PFSK-1 (cell line): ENCODE results near the gene TUBA1B. TPM values are rescaled to one million over a fixed set of nuclear protein-coding genes. Genes with fewer than 3 reads are reported as not detected.

ENCODE experiments used
- FOXP2 ChIP-seq: optimal IDR thresholded peaks from 2 replicates; pipeline ENCODE3; 2011; ENCODE audit warnings: borderline replicate concordance, control low read depth, inconsistent platforms; ENCODE audit not compliant: insufficient read depth; ENCODE audit errors: extremely low read length, extremely low read depth
- POLR2AphosphoS5 ChIP-seq: IDR thresholded peaks from 2 replicates; pipeline ENCODE4 v1.6.1; 2012; ENCODE audit warnings: low read depth, mild to moderate bottlenecking, control low read depth, low read length, moderate library complexity
- SIN3A ChIP-seq: IDR thresholded peaks from 2 replicates; pipeline ENCODE4 v1.6.1; 2012; ENCODE audit warnings: mild to moderate bottlenecking, low read length, moderate library complexity, borderline replicate concordance; ENCODE audit not compliant: insufficient read depth
- TAF1 ChIP-seq: IDR thresholded peaks from 2 replicates; pipeline ENCODE4 v1.6.1; 2012; ENCODE audit warnings: low read length, control low read depth, borderline replicate concordance; ENCODE audit not compliant: insufficient read depth
- polyA plus RNA-seq: library from polyadenylated mRNA; unstranded; fragments of >200 nt; gene quantifications from one replicate; pipeline ENCODE4 v1.2.1, GENCODE V29; 2012; ENCODE audit warnings: low read depth, missing spikeins; ENCODE audit not compliant: insufficient read length
- TF ChIP-seq, protein P1 (sequence below), 2 experiments: IDR thresholded peaks; 2 replicates each; pipeline versions ENCODE4 v1.6.1 to v1.8.0; 2011 to 2012; ENCODE audit warnings: low read depth in 2 of 2, low read length in 2 of 2, control low read depth in 1 of 2, inconsistent platforms in 1 of 2, mild to moderate bottlenecking in 1 of 2, moderate library complexity in 1 of 2; ENCODE audit not compliant: insufficient read depth in 1 of 2

The TUBA1B gene
- polyA plus RNA-seq = 995 TPM

DNA sequence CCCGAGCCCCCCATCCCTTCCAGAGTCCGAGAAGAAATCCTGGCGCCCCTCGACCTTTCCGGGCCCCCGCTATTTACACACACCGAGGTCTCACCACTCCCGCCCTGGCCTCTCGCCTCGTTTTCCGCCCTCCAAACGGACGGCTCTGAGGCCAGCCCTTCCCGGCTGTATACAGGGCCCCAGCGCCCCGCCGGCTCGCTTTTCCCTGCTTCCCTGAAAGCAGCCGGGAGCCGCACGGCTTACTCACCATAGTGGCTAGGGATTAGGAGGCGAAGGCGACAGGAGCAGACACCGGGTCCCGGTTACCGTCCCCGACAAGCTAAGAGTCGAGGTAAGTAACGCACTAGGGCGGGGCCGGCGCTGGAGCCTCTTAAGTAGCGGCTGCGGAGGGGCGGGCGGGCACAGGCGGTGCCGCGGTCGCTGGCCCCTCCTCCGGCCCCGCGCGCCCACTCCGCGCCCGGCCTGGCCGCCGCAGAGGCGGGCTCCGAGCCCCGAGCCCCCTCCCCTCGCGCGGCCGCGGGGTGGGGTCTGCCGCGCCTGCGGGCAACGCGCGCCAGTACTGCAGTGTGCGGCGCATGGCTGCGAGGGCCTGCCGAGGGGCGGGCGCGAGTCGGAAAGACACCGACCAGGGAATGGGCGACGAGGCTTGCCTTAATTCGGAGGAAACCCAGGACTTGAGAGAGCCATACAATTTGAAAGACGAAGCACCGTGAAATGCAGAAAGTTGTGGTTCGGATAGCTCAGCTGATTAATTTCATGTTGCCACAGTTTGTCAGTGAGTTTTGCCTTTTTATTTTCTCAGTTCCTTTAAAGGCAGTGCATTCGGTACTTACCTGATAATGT, at the start of gene TUBA1B:
Gene TUBA1B (minus strand): TSS at position 345 of the 843 bp plus-strand sequence. CDS start 95 bp downstream, at position 250.
- TF ChIP-seq, protein P1, sequence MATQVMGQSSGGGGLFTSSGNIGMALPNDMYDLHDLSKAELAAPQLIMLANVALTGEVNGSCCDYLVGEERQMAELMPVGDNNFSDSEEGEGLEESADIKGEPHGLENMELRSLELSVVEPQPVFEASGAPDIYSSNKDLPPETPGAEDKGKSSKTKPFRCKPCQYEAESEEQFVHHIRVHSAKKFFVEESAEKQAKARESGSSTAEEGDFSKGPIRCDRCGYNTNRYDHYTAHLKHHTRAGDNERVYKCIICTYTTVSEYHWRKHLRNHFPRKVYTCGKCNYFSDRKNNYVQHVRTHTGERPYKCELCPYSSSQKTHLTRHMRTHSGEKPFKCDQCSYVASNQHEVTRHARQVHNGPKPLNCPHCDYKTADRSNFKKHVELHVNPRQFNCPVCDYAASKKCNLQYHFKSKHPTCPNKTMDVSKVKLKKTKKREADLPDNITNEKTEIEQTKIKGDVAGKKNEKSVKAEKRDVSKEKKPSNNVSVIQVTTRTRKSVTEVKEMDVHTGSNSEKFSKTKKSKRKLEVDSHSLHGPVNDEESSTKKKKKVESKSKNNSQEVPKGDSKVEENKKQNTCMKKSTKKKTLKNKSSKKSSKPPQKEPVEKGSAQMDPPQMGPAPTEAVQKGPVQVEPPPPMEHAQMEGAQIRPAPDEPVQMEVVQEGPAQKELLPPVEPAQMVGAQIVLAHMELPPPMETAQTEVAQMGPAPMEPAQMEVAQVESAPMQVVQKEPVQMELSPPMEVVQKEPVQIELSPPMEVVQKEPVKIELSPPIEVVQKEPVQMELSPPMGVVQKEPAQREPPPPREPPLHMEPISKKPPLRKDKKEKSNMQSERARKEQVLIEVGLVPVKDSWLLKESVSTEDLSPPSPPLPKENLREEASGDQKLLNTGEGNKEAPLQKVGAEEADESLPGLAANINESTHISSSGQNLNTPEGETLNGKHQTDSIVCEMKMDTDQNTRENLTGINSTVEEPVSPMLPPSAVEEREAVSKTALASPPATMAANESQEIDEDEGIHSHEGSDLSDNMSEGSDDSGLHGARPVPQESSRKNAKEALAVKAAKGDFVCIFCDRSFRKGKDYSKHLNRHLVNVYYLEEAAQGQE (IDR thresholded peaks at IDR 0.05; ENCODE audit: insufficient read depth in 1 of 2, low read depth in 2 of 2, low read length in 2 of 2) = 0 out of 4 replicates have a peak, but pooled peaks have one; percentile 38 to 53
- TF ChIP-seq FOXP2 (peak; percentile 73), POLR2AphosphoS5 (peak; percentile 98), SIN3A (0 out of 2 replicates have a peak, but pooled peaks have one; percentile 79), TAF1 (peak; percentile 87)

GRCh38 chr12:49174218-49174617, 43.0 kb upstream of the TUBA1B start:
- TF ChIP-seq FOXP2 (no peak), POLR2AphosphoS5 (no peak), SIN3A (no peak), TAF1 (no peak)
- TF ChIP-seq, protein P1 (IDR thresholded peaks at IDR 0.05; ENCODE audit: insufficient read depth in 1 of 2, low read depth in 2 of 2, low read length in 2 of 2) = no peak

DNA sequence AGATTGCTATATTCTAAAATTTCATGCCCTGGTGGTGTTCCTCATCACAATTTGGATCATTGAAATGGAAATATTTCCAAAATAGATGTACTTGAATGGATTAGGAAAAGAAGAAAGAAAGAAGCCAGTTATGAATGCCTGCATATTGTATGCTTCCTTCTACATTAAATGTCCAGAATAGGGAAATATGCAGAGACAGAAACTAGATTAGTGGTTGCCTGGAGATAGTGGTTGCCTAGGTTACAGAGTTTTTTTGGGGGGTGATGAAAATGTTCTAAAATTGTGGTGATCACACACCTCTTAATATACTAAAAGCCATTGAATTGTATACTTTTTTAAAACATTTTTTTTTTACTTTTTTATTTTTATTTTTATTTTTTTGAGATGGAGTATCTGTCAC, 39.7 kb upstream of the TUBA1B start:
- TF ChIP-seq SIN3A (no peak), FOXP2 (no peak), TAF1 (no peak), POLR2AphosphoS5 (no peak)
- TF ChIP-seq, protein P1 (IDR thresholded peaks at IDR 0.05; ENCODE audit: insufficient read depth in 1 of 2, low read depth in 2 of 2, low read length in 2 of 2) = no peak

GRCh38 chr12:49165114-49165513, 33.9 kb upstream of the TUBA1B start:
- TF ChIP-seq, protein P1 (IDR thresholded peaks at IDR 0.05; ENCODE audit: insufficient read depth in 1 of 2, low read depth in 2 of 2, low read length in 2 of 2) = no peak
- no peak for TF ChIP-seq FOXP2
- TF ChIP-seq POLR2AphosphoS5 = no peak
- TF ChIP-seq TAF1 = no peak
- no peak for TF ChIP-seq SIN3A
